ENCODE measurements around the gene FHAD1. TPM values are rescaled to one million over a fixed set of nuclear protein-coding genes. Genes with fewer than 3 reads are reported as not detected.

The FHAD1 gene
- total and polyA plus RNA-seq, 10 of the 15 experiments (the other 5 are each of a cell fraction or from before 2014, with no cell fraction given), result 0.09 to 1.0 (median 0.32) TPM; not detected in 2

- H3K79me2 ChIP-seq (ENCODE audit: control insufficient read depth, insufficient read depth, low read length), result no peaks in the 10 kb centered on the region
- POLR2A ChIA-PET, result interaction anchor here (1.0 kb wide), 1 partner anchor 176 kb away, joined by 3 read pairs; no protein-coding TSS in a partner anchor
- peak; percentile 98 for ATAC-seq
- peak; percentile 98 for FAIRE-seq
- H3K4me1 ChIP-seq (ENCODE audit: control insufficient read depth, insufficient read depth, low read length), result no peaks in the 10 kb centered on the region
- RAD21 ChIA-PET (ENCODE audit: unreplicated experiment), result interaction anchor here (0.6 to 2.3 kb wide), 16 partner anchors 11 to 417 kb away, joined by 3 to 22 read pairs (median 5); partner anchors contain the start of gene CTRC
- SMC1A ChIA-PET (ENCODE audit: uncharacterized antibody, unreplicated experiment), result interaction anchor here (0.5 to 3.4 kb wide), 22 partner anchors 10 to 190 kb away, joined by 3 to 64 read pairs (median 4); partner anchors contain the start of gene CTRC
- H3K27me3 ChIP-seq (replicated peaks in 1 of 2; ENCODE audit: control insufficient read depth in 2 of 2, insufficient read depth in 2 of 2, low read length in 1 of 2), result no peaks in the 10 kb centered on the region; a peak in 1 of 4 replicates
- WGBS (ENCODE audit: insufficient coverage, insufficient replicate concordance, low lambda C conversion rate, missing lambda C conversion rate), result 33% methylated on average over 15 of the region's 15 CpGs
- no peaks in the 10 kb centered on the region; the same call in 1 of the 2 replicates for H4K20me1 ChIP-seq (ENCODE audit: control insufficient read depth, insufficient read depth)
- no peak overlapping the region for H3K4me3 ChIP-seq
- no peak overlapping the region for H3K27ac ChIP-seq (ENCODE audit: control insufficient read depth, insufficient read depth)
- no peak overlapping the region for H3K9ac ChIP-seq (ENCODE audit: control insufficient read depth, insufficient read depth, low read length)
- in situ Hi-C loops (cut with MboI), result no loop called here
- no peak for DNase-seq (ENCODE audit: low read depth, low spot score)
- H3K36me3 ChIP-seq (ENCODE audit: control insufficient read depth in 2 of 2, insufficient read depth in 2 of 2, low read length in 1 of 2), result no peaks in the 10 kb centered on the region
- peaks cover 4% of the 10 kb centered on the region; the same call in 2 of the 3 replicates for H3K9me3 ChIP-seq (replicated peaks; ENCODE audit: control insufficient read depth, insufficient read depth, low read length)
- no TSS peak for BruUV-seq (replicated peaks)
- CTCF ChIA-PET, result interaction anchor here (0.7 to 4.5 kb wide), 51 partner anchors 9 to 418 kb away, joined by 3 to 178 read pairs (median 4); partner anchors contain the start of genes CTRC and TMEM51
- no peak overlapping the region for H3K4me2 ChIP-seq (ENCODE audit: control insufficient read depth, insufficient read depth)
- H2AFZ ChIP-seq (ENCODE audit: control insufficient read depth, low read depth, low read length), result peak overlapping the region; percentile 21
- intact Hi-C loops (cut with micrococcal nuclease; ENCODE audit: unreplicated experiment), result loop anchor here (1.0 to 5.0 kb wide), 3 partner anchors 94 to 178 kb away; no protein-coding TSS in a partner anchor
- TF ChIP-seq IKZF2 (IDR thresholded peaks at IDR 0.05) (no peak), EZH2 (IDR thresholded peaks at IDR 0.05; ENCODE audit: borderline replicate concordance, control insufficient read depth, low read depth, low read length) (no peak), POLR2AphosphoS5 (IDR thresholded peaks at IDR 0.05; ENCODE audit: low read length) (no peak), FOS (IDR thresholded peaks at IDR 0.05; ENCODE audit: borderline replicate concordance, extremely low read depth, insufficient read length) (no peak), SUZ12 (IDR thresholded peaks at IDR 0.05; ENCODE audit: unreplicated experiment) (no peak), STAT1 (conservative IDR thresholded peaks at IDR 0.05) (no peak), E2F4 (IDR thresholded peaks at IDR 0.05; ENCODE audit: low read depth, low read length) (no peak), ZNF24 (IDR thresholded peaks at IDR 0.05) (no peak), PKNOX1 (IDR thresholded peaks at IDR 0.05) (no peak), CTCF (IDR thresholded peaks at IDR 0.05 in 2 of 3, conservative IDR thresholded peaks at IDR 0.05 in 1 of 3; ENCODE audit: control insufficient read depth in 2 of 3, extremely low read depth in 1 of 3, insufficient read depth in 1 of 3, low read depth in 3 of 3, low read length in 3 of 3) (peak; percentile 94 to 99 (median 94)), CHD2 (IDR thresholded peaks at IDR 0.05; ENCODE audit: borderline replicate concordance, low read depth, low read length) (no peak), CEBPZ (IDR thresholded peaks at IDR 0.05; ENCODE audit: low read depth, low read length) (no peak), BCL3 (IDR thresholded peaks at IDR 0.05; ENCODE audit: borderline replicate concordance, insufficient read depth, low read depth, low read length, poor library complexity, severe bottlenecking) (no peak)
Measured at GRCh38 chr1:15323351-15323988, 76.4 kb downstream of the FHAD1 start.
